Upper lobe of left lung (tissue), 6 donors: ENCODE data around the gene USB1. TPM values are rescaled to one million over a fixed set of nuclear protein-coding genes. Genes with fewer than 3 reads are reported as not detected.

Experiments
- ATAC-seq, 2 donors: fragments of 200-7000 bp; cut with Tn5 transposase; one replicate each; pipeline ENCODE4 v1.9.1; 2022; ENCODE audit warnings: mild to moderate bottlenecking in 2 of 2, moderate library complexity in 2 of 2; ENCODE audit not compliant: low FRiP score in 2 of 2
- DNase-seq, 2 donors: peaks; one replicate each; pipeline ENCODE4 v3.0.0-alpha.2; 2019 to 2020
- H3K27ac ChIP-seq, 4 donors: fragments of 200-600 bp; sonication (generic); one replicate each; pipeline ENCODE4 v1.5.1; 2016 to 2019
- H3K27me3 ChIP-seq, 4 donors: fragments of 200-600 bp; sonication (generic); one replicate each; pipeline ENCODE4 v1.5.1; 2017 to 2019
- H3K36me3 ChIP-seq, 4 donors: fragments of 200-600 bp; sonication (generic); one replicate each; pipeline ENCODE4 v1.5.1; 2016 to 2019
- H3K4me1 ChIP-seq, 4 donors: fragments of 200-600 bp; sonication (generic); one replicate each; pipeline ENCODE4 v1.5.1; 2018 to 2019
- H3K4me3 ChIP-seq, 4 donors: fragments of 200-600 bp; sonication (generic); one replicate each; pipeline ENCODE4 v1.5.1; 2017 to 2019; ENCODE audit warnings: mild to moderate bottlenecking in 2 of 4, moderate library complexity in 1 of 4
- H3K9me3 ChIP-seq, 4 donors: fragments of 200-600 bp; sonication (generic); one replicate each; pipeline ENCODE4 v1.5.1; 2018 to 2019
- EP300 ChIP-seq, 4 donors: sonication (generic); formaldehyde crosslinking; IDR thresholded peaks; one replicate each; pipeline ENCODE4 v1.5.1; 2017; ENCODE audit warnings: antibody characterized with exemption in 4 of 4, control low read depth in 2 of 4
- POLR2A ChIP-seq, 4 donors: fragments of 450-650 bp; IDR thresholded peaks; one replicate each; pipeline ENCODE4 v1.5.1; 2016 to 2017; ENCODE audit warnings: antibody characterized with exemption in 4 of 4, mild to moderate bottlenecking in 2 of 4
- POLR2AphosphoS5 ChIP-seq, 2 donors: sonication (generic); formaldehyde crosslinking; IDR thresholded peaks; one replicate each; pipeline ENCODE4 v1.5.1; 2017; ENCODE audit warnings: antibody characterized with exemption in 2 of 2
- WGBS, 2 donors: methylation state at CpG; one replicate each; pipeline ENCODE4 v1.1.5; 2017 to 2018; 5-methylcytosine and 5-hydroxymethylcytosine counted together
- total RNA-seq, 6 donors: library from RNA; depleted of rRNA in 4 of 6; stranded (reverse); fragments of >200 nt in 4 of 6; gene quantifications; one replicate each; pipeline versions ENCODE4 v1.1.0 to v1.2.1, GENCODE V29; 2016 to 2021
- TF ChIP-seq, protein P1 (sequence below), 6 experiments: fragments of 450-650 bp in 4 of 6; fragments of 200-600 bp in 2 of 6; sonication (generic) in 2 of 6; IDR thresholded peaks; one replicate each; pipeline ENCODE4 v1.5.1; 2016 to 2019; ENCODE audit warnings: antibody characterized with exemption in 6 of 6
- donor health status: DM: no; HTN: no; CAD: no; lungs with moderate emphysema.
- donor health status: DM: no; HTN: yes; CAD: no; lungs with severe emphysema.

USB1 gene
- total RNA-seq, 6 donors from 2014 or later: 32.7 to 55.5 (median 46.5) TPM

- TF ChIP-seq EP300 (IDR thresholded peaks at IDR 0.05): no peak
- TF ChIP-seq, protein P1, sequence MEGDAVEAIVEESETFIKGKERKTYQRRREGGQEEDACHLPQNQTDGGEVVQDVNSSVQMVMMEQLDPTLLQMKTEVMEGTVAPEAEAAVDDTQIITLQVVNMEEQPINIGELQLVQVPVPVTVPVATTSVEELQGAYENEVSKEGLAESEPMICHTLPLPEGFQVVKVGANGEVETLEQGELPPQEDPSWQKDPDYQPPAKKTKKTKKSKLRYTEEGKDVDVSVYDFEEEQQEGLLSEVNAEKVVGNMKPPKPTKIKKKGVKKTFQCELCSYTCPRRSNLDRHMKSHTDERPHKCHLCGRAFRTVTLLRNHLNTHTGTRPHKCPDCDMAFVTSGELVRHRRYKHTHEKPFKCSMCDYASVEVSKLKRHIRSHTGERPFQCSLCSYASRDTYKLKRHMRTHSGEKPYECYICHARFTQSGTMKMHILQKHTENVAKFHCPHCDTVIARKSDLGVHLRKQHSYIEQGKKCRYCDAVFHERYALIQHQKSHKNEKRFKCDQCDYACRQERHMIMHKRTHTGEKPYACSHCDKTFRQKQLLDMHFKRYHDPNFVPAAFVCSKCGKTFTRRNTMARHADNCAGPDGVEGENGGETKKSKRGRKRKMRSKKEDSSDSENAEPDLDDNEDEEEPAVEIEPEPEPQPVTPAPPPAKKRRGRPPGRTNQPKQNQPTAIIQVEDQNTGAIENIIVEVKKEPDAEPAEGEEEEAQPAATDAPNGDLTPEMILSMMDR (IDR thresholded peaks at IDR 0.05): no peak
- no peak for TF ChIP-seq POLR2A (IDR thresholded peaks at IDR 0.05)
- no peak for TF ChIP-seq POLR2AphosphoS5 (IDR thresholded peaks at IDR 0.05)
- ATAC-seq: no peak
- WGBS, 2 donors: 90 to 95% methylated on average over 2 to 7 of the region's 7 CpGs
- Histone ChIP-seq H3K27ac (no peak overlapping the region), H3K4me1 (peaks cover 18 to 19% (median 18%) of the 10 kb centered on the region in 4 donors), H3K9me3 (no peaks in the 10 kb centered on the region), H3K4me3 (no peak overlapping the region), H3K27me3 (no peaks in the 10 kb centered on the region), H3K36me3 (peaks cover 0 to 23% (median 14%) of the 10 kb centered on the region in 4 donors)
- no peak for DNase-seq
Measured at GRCh38 chr16:58018803-58019202, 17.6 kb downstream of the USB1 start.

- DNase-seq: no peak
- ATAC-seq: no peak
- Histone ChIP-seq H3K27me3 (no peaks in the 10 kb centered on the region), H3K9me3 (no peaks in the 10 kb centered on the region), H3K36me3 (peaks cover 0 to 23% (median 12%) of the 10 kb centered on the region in 4 donors), H3K4me1 (peaks cover 29 to 30% (median 30%) of the 10 kb centered on the region in 4 donors), H3K27ac (no peak overlapping the region), H3K4me3 (no peak overlapping the region)
- TF ChIP-seq POLR2A (IDR thresholded peaks at IDR 0.05) (no peak), POLR2AphosphoS5 (IDR thresholded peaks at IDR 0.05) (no peak), EP300 (IDR thresholded peaks at IDR 0.05) (no peak)
- TF ChIP-seq, protein P1 (IDR thresholded peaks at IDR 0.05): no peak
- 72 to 83% methylated on average over 7 to 8 of the region's 8 CpGs for WGBS, 2 donors
Measured at GRCh38 chr16:58019866-58020538, 18.8 kb downstream of the USB1 start.

- H3K4me1 ChIP-seq: peaks cover 30 to 38% (median 34%) of the 10 kb centered on the region in 4 donors
- TF ChIP-seq EP300 (IDR thresholded peaks at IDR 0.05): no peak
- TF ChIP-seq POLR2AphosphoS5 (IDR thresholded peaks at IDR 0.05): no peak
- TF ChIP-seq POLR2A (IDR thresholded peaks at IDR 0.05): no peak
- TF ChIP-seq, protein P1 (IDR thresholded peaks at IDR 0.05): peak; percentile 60 to 80 (median 68)
- peaks cover 0 to 23% (median 12%) of the 10 kb centered on the region in 4 donors for H3K36me3 ChIP-seq
- H3K4me3 ChIP-seq: no peak overlapping the region
- H3K27ac ChIP-seq: no peak overlapping the region
- H3K9me3 ChIP-seq: no peaks in the 10 kb centered on the region
- 53 to 60% methylated on average over 7 to 8 of the region's 8 CpGs for WGBS, 2 donors
- DNase-seq: no peak
- peak in 1 of 2 donors; percentile 42 for ATAC-seq
- H3K27me3 ChIP-seq: no peaks in the 10 kb centered on the region
Measured at GRCh38 chr16:58020628-58021521, 19.7 kb downstream of the USB1 start.

GRCh38 chr16:58021661-58022551 lies 20.7 kb downstream of the USB1 start:
- Histone ChIP-seq H3K36me3 (peaks cover 0 to 23% (median 12%) of the 10 kb centered on the region in 4 donors), H3K27ac (peak overlapping the region in 3 of 4 donors; percentile 4 to 85 (median 30)), H3K4me1 (peaks cover 36 to 49% (median 41%) of the 10 kb centered on the region in 4 donors), H3K27me3 (no peaks in the 10 kb centered on the region), H3K9me3 (no peaks in the 10 kb centered on the region), H3K4me3 (no peak overlapping the region)
- TF ChIP-seq EP300 (IDR thresholded peaks at IDR 0.05) (no peak), POLR2AphosphoS5 (IDR thresholded peaks at IDR 0.05) (no peak), POLR2A (IDR thresholded peaks at IDR 0.05) (no peak)
- TF ChIP-seq, protein P1 (IDR thresholded peaks at IDR 0.05): no peak
- WGBS, 2 donors: 67 to 73% methylated on average over 3 to 8 of the region's 8 CpGs
- ATAC-seq (no peak), DNase-seq (no peak)
